Urinary bladder (tissue), 4 donors: ENCODE data around the gene TNF. TPM values are rescaled to one million over a fixed set of nuclear protein-coding genes. Genes with fewer than 3 reads are reported as not detected.

Experiments
- DNase-seq: peaks from one replicate; pipeline ENCODE4 v3.0.0-alpha.2; 2015; ENCODE audit errors: extremely low spot score
- H3K27ac ChIP-seq: one replicate; pipeline ENCODE4 v1.5.1; 2013; ENCODE audit warnings: low read depth, mild to moderate bottlenecking, moderate library complexity
- H3K36me3 ChIP-seq: one replicate; pipeline ENCODE4 v1.6.1; 2013; ENCODE audit warnings: mild to moderate bottlenecking, moderate library complexity; ENCODE audit not compliant: insufficient read depth
- H3K4me1 ChIP-seq: one replicate; pipeline ENCODE4 v1.6.1; 2013; ENCODE audit warnings: mild to moderate bottlenecking, moderate library complexity; ENCODE audit not compliant: insufficient read depth
- H3K4me3 ChIP-seq: one replicate; pipeline ENCODE4 v1.5.1; 2013; ENCODE audit warnings: low read depth, low read length
- WGBS: extraction: QIAGEN DNeasy Blood & Tissue Kit; methylation state at CpG from one replicate; pipeline ENCODE4 v1.1.7; 2013; 5-methylcytosine and 5-hydroxymethylcytosine counted together
- polyA plus RNA-seq: library from polyadenylated mRNA; stranded (reverse); fragments of 200-250 nt; gene quantifications from one replicate; pipeline ENCODE4 v1.2.3, GENCODE V29; 2013
- total RNA-seq: library from RNA; depleted of rRNA; stranded (reverse); fragments of >200 nt; gene quantifications from one replicate; pipeline ENCODE4 v1.2.3, GENCODE V29; 2014
- donor health status: healthy with polysubstance abuse.
- donor health status: healthy.

Gene TNF
- total and polyA plus RNA-seq, 2 donors, result 0.29 TPM; not detected in 1

- H3K4me1 ChIP-seq, result no peaks in the 10 kb centered on the region
- WGBS, result 39% methylated on average over 2 of the region's 2 CpGs
- H3K4me3 ChIP-seq, result no peak overlapping the region
- H3K36me3 ChIP-seq, result peaks cover 11% of the 10 kb centered on the region
- H3K27ac ChIP-seq, result no peak overlapping the region
- DNase-seq, result no peak
Measured at GRCh38 chr6:31535538-31536324, 39.6 kb upstream of the TNF start.

GRCh38 chr6:31538805-31539400, 36.5 kb upstream of the TNF start:
- peaks cover 10% of the 10 kb centered on the region for H3K36me3 ChIP-seq

GRCh38 chr6:31540640-31541039, 34.7 kb upstream of the TNF start:
- peak overlapping the region; percentile 70 for H3K4me3 ChIP-seq
- peak overlapping the region; percentile 98 for H3K27ac ChIP-seq
- no peak for DNase-seq
- 10% methylated on average over 4 of the region's 4 CpGs for WGBS
- H3K4me1 ChIP-seq, result no peaks in the 10 kb centered on the region
- peaks cover 4% of the 10 kb centered on the region for H3K36me3 ChIP-seq

More at GRCh38 chr6:31538805-31539400, 36.5 kb upstream of the TNF start:
- Histone ChIP-seq H3K27ac (no peak overlapping the region), H3K4me3 (no peak overlapping the region), H3K4me1 (no peaks in the 10 kb centered on the region)
- 60% methylated on average over 6 of the region's 6 CpGs for WGBS
- DNase-seq, result no peak

GRCh38 chr6:31541059-31541657, 34.2 kb upstream of the TNF start:
- peak overlapping the region; percentile 98 for H3K27ac ChIP-seq
- no peaks in the 10 kb centered on the region for H3K36me3 ChIP-seq
- DNase-seq, result no peak
- WGBS, result under 1% methylated on average over 21 of the region's 21 CpGs
- peak overlapping the region; percentile 70 for H3K4me3 ChIP-seq
- no peaks in the 10 kb centered on the region for H3K4me1 ChIP-seq

GRCh38 chr6:31541658-31542521, 33.5 kb upstream of the TNF start, which contains the start of gene DDX39B:
DDX39B (minus strand) TSS chr6:31542003; CDS start chr6:31540532, 1,471 bp downstream.
- H3K27ac ChIP-seq, result peak within 1 kb of the TSS; percentile 98

GRCh38 chr6:31543639-31544038, 31.7 kb upstream of the TNF start:
- DNase-seq, result no peak
- H3K4me1 ChIP-seq, result peaks cover 2% of the 10 kb centered on the region
- no peak overlapping the region for H3K27ac ChIP-seq
- 94% methylated on average over 6 of the region's 6 CpGs for WGBS
- H3K36me3 ChIP-seq, result no peaks in the 10 kb centered on the region
- H3K4me3 ChIP-seq, result no peak overlapping the region

More at GRCh38 chr6:31541658-31542521, 33.5 kb upstream of the TNF start, which contains the start of gene DDX39B:
- peak; percentile 96 for DNase-seq
- Histone ChIP-seq H3K36me3 (no peaks in the 10 kb centered on the region), H3K4me3 (peak within 1 kb of the TSS; percentile 70), H3K4me1 (no peaks in the 10 kb centered on the region)
- WGBS, result under 1% methylated on average over 43 of the region's 43 CpGs

GRCh38 chr6:31544676-31545075, 30.7 kb upstream of the TNF start:
- DNase-seq, result no peak
- WGBS, result 72% methylated on average over 2 of the region's 2 CpGs
- H3K36me3 ChIP-seq, result no peaks in the 10 kb centered on the region
- peaks cover 2% of the 10 kb centered on the region for H3K4me1 ChIP-seq
- no peak overlapping the region for H3K27ac ChIP-seq
- H3K4me3 ChIP-seq, result no peak overlapping the region

GRCh38 chr6:31545291-31545690, 30.1 kb upstream of the TNF start:
- WGBS, result 79% methylated on average over 7 of the region's 7 CpGs
- peaks cover 2% of the 10 kb centered on the region for H3K4me1 ChIP-seq
- H3K27ac ChIP-seq, result no peak overlapping the region
- no peaks in the 10 kb centered on the region for H3K36me3 ChIP-seq
- DNase-seq, result no peak
- no peak overlapping the region for H3K4me3 ChIP-seq

- 4% methylated on average over 11 of the region's 11 CpGs for WGBS
- Histone ChIP-seq H3K36me3 (no peaks in the 10 kb centered on the region), H3K4me1 (peaks cover 2% of the 10 kb centered on the region), H3K27ac (peak within 1 kb of the TSS; percentile 53), H3K4me3 (peak within 1 kb of the TSS; percentile 29)
- DNase-seq, result peak; percentile 84
Measured at GRCh38 chr6:31546339-31546957, 28.9 kb upstream of the TNF start, which contains the start of gene ATP6V1G2. ATP6V1G2 (minus strand) TSS chr6:31546608; CDS start chr6:31546559, 49 bp downstream.

- Histone ChIP-seq H3K4me1 (peaks cover 2% of the 10 kb centered on the region), H3K27ac (peak within 1 kb of the TSS; percentile 53)
- under 1% methylated on average over 25 of the region's 25 CpGs for WGBS
Measured at GRCh38 chr6:31546958-31547726, 28.2 kb upstream of the TNF start, which contains the start of gene NFKBIL1. NFKBIL1 (plus strand) TSS chr6:31547608; CDS start chr6:31547695, 87 bp downstream.

GRCh38 chr6:31547727-31548543, 27.4 kb upstream of the TNF start:
- Histone ChIP-seq H3K36me3 (no peaks in the 10 kb centered on the region), H3K27ac (peak overlapping the region; percentile 53), H3K4me1 (peaks cover 2% of the 10 kb centered on the region), H3K4me3 (peak overlapping the region; percentile 29)
- WGBS, result 73% methylated on average over 24 of the region's 24 CpGs
- DNase-seq, result no peak

More at GRCh38 chr6:31546958-31547726, 28.2 kb upstream of the TNF start, which contains the start of gene NFKBIL1:
- DNase-seq, result peak; percentile 92
- peak within 1 kb of the TSS; percentile 29 for H3K4me3 ChIP-seq
- no peaks in the 10 kb centered on the region for H3K36me3 ChIP-seq
